GM04504 (cell line): ENCODE measurements around the gene CBX5.
"Not testable (repeated sequence)": the region's sequence is repeated elsewhere in the genome, so short reads cannot be mapped to it uniquely, and the experiment has no call there.

Source experiments
- DNase-seq: peaks from one replicate; pipeline ENCODE4 v3.0.0-alpha.2; 2012; ENCODE audit warnings: low read depth

The CBX5 gene

GRCh38 chr12:54294152-54294952 lies 14.4 kb upstream of the CBX5 start:
- DNase-seq = no peak

- DNase-seq = no peak
Observed at GRCh38 chr12:54292931-54293241, 13.0 kb upstream of the CBX5 start.

- DNase-seq = no peak
Observed at GRCh38 chr12:54292083-54292930, 12.4 kb upstream of the CBX5 start.

- DNase-seq = no peak
Observed at GRCh38 chr12:54287261-54288157, 7.6 kb upstream of the CBX5 start.

GRCh38 chr12:54286042-54287030 lies 6.4 kb upstream of the CBX5 start:
- no peak for DNase-seq

- no peak for DNase-seq
Observed at GRCh38 chr12:54285150-54286041, 5.5 kb upstream of the CBX5 start.

- not testable (repeated sequence) for DNase-seq
Observed at GRCh38 chr12:54284070-54284780, 4.3 kb upstream of the CBX5 start.

- no peak for DNase-seq
Observed at GRCh38 chr12:54282949-54283593, 3.1 kb upstream of the CBX5 start.

GRCh38 chr12:54281694-54282093 lies 1.8 kb upstream of the CBX5 start:
- not testable (repeated sequence) for DNase-seq

GRCh38 chr12:54281261-54281638 lies 1.3 kb upstream of the CBX5 start:
- DNase-seq = not testable (repeated sequence)

- peak; percentile 100 for DNase-seq
Observed at GRCh38 chr12:54280468-54281260, 742 bp upstream of the CBX5 start, which contains the start of gene HNRNPA1. TSS of gene HNRNPA1 (plus strand) at chr12:54280726. CDS start at chr12:54280808, 82 bp downstream.

GRCh38 chr12:54279227-54279631 lies 693 bp downstream of the CBX5 start:
- no peak for DNase-seq

GRCh38 chr12:54277823-54278276 lies 2.1 kb downstream of the CBX5 start:
- no peak for DNase-seq

- no peak for DNase-seq
Observed at GRCh38 chr12:54276368-54276767, 3.6 kb downstream of the CBX5 start.

- no peak for DNase-seq
Observed at GRCh38 chr12:54273981-54274380, 5.9 kb downstream of the CBX5 start.

- no peak for DNase-seq
Observed at GRCh38 chr12:54272214-54272613, 7.7 kb downstream of the CBX5 start.

- no peak for DNase-seq
Observed at GRCh38 chr12:54270345-54270744, 9.6 kb downstream of the CBX5 start.

- no peak for DNase-seq
Observed at GRCh38 chr12:54266852-54267251, 13.1 kb downstream of the CBX5 start.
